Fibroblast of pulmonary artery (primary cell): ENCODE measurements around the gene POPDC3.
"Not testable (repeated sequence)": the region's sequence is repeated elsewhere in the genome, so short reads cannot be mapped to it uniquely, and the experiment has no call there.

Experiments used
- DNase-seq: peaks from one replicate; pipeline ENCODE4 v3.0.0-alpha.2; 2010; ENCODE audit warnings: low read depth
- H3K4me3 ChIP-seq: replicated peaks from 2 replicates; pipeline ENCODE4 v1.5.1; 2011; ENCODE audit warnings: low read depth, mild to moderate bottlenecking, control low read depth, low read length, moderate library complexity
- TF ChIP-seq, protein P1 (sequence below): IDR thresholded peaks from 2 replicates; pipeline ENCODE4 v1.5.1; 2011; ENCODE audit warnings: mild to moderate bottlenecking, control low read depth, low read length, inconsistent platforms; ENCODE audit errors: missing control alignments

Gene POPDC3

DNA sequence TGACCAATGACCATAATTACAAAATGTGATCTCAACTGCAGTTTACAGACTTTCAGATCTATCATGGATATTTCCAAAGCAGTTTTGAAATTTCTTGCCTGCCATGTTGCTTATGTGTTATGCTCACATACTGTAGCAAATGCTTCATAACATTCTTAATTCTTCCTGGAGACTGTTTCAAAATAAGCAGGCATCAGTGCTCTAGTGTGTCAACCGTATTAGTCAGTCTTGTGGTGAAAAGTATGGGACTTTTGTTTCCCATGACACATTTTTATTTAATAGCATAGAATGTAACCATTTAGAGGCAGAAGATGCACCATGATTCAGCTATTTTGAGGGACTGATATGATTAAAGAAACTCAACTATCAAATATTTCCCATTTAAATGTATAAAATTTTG is 1.7 kb downstream of the POPDC3 start:
- no peak overlapping the region for H3K4me3 ChIP-seq
- TF ChIP-seq, protein P1, sequence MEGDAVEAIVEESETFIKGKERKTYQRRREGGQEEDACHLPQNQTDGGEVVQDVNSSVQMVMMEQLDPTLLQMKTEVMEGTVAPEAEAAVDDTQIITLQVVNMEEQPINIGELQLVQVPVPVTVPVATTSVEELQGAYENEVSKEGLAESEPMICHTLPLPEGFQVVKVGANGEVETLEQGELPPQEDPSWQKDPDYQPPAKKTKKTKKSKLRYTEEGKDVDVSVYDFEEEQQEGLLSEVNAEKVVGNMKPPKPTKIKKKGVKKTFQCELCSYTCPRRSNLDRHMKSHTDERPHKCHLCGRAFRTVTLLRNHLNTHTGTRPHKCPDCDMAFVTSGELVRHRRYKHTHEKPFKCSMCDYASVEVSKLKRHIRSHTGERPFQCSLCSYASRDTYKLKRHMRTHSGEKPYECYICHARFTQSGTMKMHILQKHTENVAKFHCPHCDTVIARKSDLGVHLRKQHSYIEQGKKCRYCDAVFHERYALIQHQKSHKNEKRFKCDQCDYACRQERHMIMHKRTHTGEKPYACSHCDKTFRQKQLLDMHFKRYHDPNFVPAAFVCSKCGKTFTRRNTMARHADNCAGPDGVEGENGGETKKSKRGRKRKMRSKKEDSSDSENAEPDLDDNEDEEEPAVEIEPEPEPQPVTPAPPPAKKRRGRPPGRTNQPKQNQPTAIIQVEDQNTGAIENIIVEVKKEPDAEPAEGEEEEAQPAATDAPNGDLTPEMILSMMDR, result no peak
- DNase-seq, result peak; percentile 82

DNA sequence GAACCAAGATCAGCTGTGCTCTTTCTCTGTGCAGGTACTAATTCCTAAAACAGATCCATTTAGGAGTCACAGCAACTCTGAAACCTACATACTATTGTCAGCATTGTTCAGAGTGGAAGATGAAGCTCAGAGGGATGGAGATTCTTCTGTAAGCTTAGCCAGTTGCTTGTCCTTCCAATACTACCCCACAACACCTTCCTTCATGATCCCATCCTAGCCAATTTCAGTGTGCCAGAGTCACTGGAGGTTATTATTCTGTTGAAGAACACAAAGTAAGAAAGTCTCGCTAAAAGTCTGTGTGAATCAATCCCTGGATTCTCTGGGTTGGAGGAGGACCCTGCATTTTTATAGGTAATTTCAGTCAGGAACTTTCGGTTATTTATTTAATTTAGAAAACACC is 2.3 kb downstream of the POPDC3 start:
- no peak overlapping the region for H3K4me3 ChIP-seq
- DNase-seq, result no peak
- TF ChIP-seq, protein P1, result no peak

DNA sequence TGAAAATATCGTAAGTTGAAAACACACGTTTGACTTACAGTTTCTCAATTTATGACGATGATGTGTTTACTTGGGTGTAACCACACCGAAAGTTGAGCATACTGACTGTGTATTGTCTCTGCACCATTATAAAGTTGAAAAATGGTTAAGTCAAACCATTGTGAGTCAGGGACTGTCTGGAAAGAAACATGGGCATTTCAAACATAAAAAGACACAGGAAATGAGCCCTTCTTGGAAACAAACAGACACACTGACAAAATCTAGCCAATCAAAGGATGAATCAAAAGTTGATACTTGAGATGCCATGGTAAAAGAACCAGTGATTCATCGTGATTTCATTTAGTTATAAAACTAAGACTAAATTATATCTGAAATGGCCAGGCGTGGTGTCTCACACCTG is 5.3 kb downstream of the POPDC3 start:
- TF ChIP-seq, protein P1, result no peak
- DNase-seq, result peak; percentile 26
- H3K4me3 ChIP-seq, result no peak overlapping the region

DNA sequence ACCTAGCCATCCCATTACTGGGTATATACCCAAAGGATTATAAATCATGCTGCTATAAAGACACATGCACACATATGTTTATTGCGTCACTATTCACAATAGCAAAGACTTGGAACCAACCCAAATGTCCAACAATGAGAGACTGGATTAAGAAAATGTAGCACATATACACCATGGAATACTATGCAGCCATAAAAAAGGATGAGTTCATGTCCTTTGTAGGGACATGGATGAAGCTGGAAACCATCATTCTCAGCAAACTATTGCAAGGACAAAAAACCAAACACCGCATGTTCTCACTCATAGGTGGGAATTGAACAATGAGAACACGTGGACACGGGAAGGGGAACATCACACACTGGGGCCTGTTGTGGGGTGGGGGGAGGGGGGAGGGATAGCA is 7.3 kb downstream of the POPDC3 start:
- DNase-seq, H3K4me3 ChIP-seq: not testable (repeated sequence)

DNA sequence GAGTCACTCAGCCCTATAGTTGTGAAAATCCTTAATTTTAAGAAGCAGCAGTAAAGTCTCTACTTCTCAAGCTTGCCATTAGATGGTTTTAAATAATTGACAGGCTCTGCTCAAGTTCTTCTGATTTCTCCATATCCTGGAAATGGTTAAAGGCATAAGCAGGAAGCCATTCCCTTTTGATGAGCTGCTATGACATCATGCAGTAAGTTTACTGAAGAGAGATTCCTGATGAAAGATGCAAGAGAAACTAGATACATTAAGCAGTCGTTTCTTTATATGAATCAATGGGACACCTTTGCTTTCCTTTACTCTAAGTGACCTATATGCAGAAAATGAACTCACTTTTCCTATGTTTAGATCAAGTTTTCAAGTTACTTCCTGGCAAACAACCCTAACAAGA is 9.8 kb downstream of the POPDC3 start:
- H3K4me3 ChIP-seq, result no peak overlapping the region
- TF ChIP-seq, protein P1, result no peak
- peak; percentile 26 for DNase-seq

DNA sequence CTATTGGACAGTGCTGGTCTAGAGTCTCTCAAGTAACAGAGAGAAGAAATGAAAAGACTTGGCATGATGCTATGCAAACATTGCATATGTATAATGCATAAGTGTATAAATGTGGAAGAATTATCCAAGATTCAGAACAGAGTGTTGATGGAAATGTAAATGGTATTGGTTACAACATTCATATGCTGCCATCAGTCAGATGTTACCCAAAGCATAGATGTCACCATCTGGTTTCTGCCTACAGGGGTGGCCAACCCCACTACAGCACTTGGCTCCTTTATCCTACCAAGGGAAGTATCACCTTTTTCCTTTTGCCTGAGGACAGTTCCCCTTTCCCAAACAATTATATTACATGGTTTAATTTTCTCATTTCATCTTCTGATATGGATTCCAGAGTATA is 11.9 kb downstream of the POPDC3 start:
- no peak overlapping the region for H3K4me3 ChIP-seq
- TF ChIP-seq, protein P1, result no peak
- DNase-seq, result no peak

DNA sequence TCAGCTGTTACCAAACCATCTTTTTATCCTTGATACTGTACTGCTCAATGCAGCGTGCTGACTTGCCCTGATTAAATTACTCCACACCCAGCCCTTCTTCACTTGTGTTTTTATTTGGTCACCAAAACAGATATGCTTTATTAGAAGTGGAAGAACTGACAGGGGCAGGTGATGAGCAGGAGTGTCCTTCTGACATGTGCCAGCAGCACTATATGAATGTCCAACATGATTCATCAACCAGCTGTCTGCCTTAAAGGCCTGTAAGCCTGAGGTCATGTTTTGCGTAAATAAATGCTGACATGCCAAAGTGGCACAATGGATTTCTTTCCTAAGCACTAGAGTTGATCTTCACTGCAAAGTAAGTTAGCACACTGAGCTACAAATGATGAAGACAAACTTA is 15.4 kb downstream of the POPDC3 start:
- peak; percentile 48 for DNase-seq
- TF ChIP-seq, protein P1, result no peak
- H3K4me3 ChIP-seq, result no peak overlapping the region

DNA sequence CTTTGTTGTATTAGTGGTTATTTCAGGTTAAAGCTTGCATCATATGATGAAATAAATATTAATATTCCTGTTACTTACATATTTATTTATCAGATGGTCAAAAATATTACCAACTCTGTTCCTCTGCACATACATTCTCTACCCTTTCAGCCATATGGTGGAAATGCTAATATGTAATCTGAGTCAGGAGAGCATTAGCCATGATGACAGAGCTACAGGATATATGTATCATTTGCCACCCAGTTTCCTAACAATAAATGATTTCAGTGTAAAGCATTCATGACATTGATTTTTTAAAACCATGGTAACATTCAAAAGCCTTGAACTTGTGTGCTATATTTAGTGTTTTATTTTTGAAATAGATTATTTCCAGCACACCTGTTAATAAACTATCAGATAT is 16.6 kb downstream of the POPDC3 start:
- TF ChIP-seq, protein P1, result no peak
- no peak overlapping the region for H3K4me3 ChIP-seq
- DNase-seq, result no peak
